GM15510 (cell line): ENCODE results near the gene CAPN15.

Experiments
- POLR2A ChIP-seq: IDR thresholded peaks from 3 replicates; pipeline ENCODE4 v1.6.1; 2011; ENCODE audit warnings: borderline replicate concordance; ENCODE audit not compliant: insufficient read length; ENCODE audit errors: extremely low read depth

Gene CAPN15

DNA sequence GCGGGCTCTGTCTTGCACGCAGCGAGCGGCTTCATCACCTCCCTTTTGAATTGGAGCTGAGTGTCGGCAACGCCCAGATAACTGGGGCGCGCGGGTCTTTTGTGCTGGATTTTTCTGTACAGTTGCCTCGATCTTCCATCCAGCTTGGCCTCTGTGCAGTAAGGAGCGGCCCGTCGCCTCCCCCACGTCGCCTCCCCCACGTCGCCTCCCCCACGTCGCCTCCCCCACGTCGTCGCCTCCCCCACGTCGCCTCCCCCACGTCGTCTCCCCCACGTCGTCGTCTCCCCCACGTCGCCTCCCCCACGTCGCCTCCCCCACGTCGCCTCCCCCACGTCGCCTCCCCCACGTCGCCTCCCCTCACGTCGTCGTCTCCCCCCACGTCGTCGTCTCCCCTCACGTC, 17.0 kb downstream of the CAPN15 start:
- no peak for TF ChIP-seq POLR2A

GRCh38 chr16:546909-547770, 19.6 kb downstream of the CAPN15 start:
- no peak for TF ChIP-seq POLR2A

GRCh38 chr16:548586-548985, 21.1 kb downstream of the CAPN15 start:
- TF ChIP-seq POLR2A = no peak

DNA sequence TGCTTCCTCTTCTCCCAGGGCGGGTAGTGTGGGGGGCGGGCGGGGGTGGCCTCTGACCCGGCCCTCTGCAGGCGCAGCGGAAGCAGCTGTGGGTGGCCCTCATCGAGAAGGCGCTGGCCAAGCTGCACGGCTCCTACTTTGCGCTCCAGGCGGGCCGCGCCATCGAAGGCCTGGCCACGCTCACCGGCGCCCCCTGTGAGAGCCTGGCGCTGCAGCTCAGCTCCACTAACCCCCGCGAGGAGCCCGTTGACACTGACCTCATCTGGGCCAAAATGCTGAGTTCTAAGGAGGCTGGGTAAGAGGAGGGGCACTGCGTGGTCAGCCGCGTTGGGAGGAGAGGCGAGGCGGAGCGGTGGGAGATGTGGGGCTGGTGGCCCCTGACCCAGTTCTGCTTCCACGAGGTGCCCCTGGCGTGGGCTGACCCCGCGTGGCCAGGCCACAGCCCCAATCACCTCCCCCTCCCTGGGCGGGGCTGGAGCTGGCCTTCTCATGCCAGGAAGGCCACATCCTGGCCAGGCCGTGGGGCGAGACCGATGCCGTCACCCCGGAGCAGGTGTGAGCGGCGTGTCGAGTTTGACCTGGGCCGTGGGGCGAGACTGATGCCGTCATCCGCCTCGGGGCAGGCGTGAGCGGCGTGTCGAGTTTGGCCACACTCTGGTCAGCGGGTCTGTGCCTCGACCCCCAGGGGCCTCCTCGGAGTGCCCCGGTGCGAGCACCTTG, 22.2 kb downstream of the CAPN15 start:
- no peak for TF ChIP-seq POLR2A

- TF ChIP-seq POLR2A = no peak
Observed at GRCh38 chr16:551210-551609, 23.7 kb downstream of the CAPN15 start.

DNA sequence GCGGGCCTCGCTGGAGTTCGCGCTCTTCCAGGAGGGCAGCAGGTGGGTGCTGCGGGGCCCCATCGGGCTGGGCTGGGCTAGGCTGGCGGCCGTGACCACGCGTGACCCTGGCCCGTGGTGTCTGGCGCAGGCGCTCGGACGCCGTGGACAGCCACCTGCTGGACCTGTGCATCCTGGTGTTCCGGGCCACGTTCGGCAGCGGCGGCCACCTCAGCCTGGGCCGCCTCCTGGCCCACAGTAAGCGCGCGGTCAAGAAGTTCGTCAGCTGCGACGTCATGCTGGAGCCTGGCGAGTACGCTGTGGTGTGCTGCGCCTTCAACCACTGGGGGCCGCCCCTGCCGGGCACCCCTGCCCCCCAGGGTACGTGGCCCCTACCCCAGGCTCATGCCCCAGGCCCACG, 24.7 kb downstream of the CAPN15 start:
- no peak for TF ChIP-seq POLR2A

- no peak for TF ChIP-seq POLR2A
Observed at GRCh38 chr16:553601-554296, 26.2 kb downstream of the CAPN15 start.

- no peak for TF ChIP-seq POLR2A
Observed at GRCh38 chr16:554297-554621, 26.7 kb downstream of the CAPN15 start.

DNA sequence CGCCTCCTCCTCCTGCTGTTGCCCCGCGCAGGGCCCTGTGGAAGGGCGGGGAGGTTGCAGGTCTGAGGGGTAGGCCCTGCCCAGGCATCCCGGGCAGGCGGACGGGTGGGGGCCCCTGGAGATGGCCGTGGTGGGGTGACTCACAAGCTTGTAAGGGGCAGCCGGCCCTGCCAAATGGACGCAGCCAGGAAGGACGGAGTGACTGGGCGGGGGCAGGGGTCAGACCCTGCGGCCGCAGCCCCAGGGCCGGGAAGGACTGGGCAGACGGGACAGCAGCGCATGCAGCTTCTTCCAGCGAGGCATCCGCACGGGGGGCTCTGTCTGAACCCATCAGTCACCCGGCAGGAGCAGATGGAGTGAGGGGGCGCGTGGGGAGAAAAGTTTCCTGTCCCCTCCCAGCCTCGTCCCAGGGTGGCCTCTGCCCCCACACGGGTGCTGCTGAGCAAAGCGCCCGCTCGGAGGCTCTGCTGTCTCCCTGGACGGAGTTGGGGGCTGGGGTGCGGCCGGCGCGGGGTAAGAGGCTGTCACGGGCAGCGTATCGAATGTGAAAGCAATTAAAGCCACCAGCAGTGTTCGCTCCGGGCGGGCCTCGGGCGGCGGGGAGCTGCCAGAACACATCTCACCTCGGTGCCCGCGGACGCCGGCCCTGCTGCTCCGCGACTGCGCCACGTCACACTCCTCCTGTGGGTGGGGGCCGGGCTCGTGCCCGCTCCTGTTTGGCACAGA, 27.3 kb downstream of the CAPN15 start:
- no peak for TF ChIP-seq POLR2A

DNA sequence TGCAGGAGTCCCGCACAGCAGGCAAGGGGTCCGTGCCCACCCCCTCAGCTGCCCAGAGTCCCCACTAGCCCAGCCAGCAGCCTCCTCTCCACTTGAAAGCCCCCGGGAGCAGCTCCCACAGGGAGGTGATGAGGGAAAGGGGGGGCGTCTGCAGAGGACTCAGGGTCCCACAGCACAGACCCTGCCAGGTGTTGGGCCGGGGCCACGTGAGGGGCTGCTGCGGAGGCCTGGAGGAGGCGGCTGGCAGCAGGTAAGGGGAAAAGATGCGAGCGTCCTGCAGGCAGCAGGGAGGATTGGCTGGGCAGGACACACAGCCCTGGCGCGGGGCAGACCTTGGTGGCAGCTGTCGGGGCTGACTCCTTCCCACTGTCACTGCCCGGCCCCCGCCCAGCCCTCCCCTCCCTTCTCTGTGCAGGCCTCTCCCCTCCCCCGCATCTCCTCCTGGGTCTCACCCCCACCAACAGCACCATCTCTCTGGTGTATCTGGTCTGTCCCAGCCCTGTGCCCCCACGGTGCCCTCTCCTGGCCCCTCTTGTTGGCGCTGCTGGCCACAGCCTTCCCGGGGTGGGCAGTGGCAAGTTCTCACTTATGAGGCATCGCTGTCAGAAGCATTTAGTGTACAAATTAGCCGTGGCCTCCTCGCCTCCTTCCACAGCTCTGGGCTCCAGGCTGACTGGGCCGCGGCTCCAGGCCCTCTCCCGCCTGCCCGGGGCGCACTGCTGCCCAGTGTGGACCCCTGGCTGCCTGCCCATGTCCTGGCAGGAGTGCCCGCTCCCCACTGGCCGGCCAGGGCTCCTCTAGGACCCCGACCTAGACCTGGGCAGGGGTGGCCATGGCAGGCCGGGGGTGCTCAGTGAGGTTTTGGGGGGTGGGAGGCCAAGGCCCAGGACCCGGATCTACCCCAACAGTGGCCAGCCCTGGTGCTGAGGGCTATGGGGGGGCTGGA, 28.3 kb downstream of the CAPN15 start:
- TF ChIP-seq POLR2A = no peak

- no peak for TF ChIP-seq POLR2A
Observed at GRCh38 chr16:556474-557173, 29.1 kb downstream of the CAPN15 start.

GRCh38 chr16:557463-558297, 30.2 kb downstream of the CAPN15 start:
- no peak for TF ChIP-seq POLR2A

DNA sequence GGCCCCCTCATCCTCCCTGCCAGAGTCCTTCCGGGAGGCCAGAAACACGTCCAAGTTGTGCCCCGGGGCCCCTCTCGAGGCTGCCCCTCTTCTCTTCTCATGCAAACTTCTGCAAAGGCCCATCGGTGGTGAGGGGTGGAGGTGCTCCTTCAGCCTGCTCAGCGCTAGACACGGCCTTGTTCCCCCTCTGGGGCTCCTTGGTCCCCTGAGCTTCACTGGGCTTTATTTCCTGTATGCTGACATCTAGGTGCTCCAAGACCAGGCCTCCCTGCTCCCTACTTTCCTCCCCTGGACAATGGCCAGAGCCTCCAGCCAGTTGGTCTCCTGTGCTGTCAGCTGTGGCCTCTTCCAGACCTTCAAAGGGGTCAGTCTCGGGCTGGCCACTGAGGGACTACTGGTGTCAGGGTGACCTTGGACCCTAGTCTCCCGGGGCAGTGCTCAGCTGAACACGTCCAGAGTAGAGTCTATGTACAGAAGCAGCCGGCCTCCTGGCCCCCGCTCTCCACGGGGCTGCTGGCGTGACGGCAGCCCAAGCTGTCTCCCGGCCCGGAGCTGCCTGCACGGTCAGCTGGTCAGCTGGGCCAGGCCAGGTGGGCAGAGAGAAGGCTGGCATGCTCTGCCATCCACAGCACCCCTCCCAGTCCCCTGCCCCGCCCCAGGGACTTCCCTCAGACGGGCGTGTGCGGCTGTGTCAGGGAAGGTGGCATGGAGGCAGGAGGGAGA, 30.9 kb downstream of the CAPN15 start:
- TF ChIP-seq POLR2A = no peak

GRCh38 chr16:559021-559380, 31.5 kb downstream of the CAPN15 start:
- no peak for TF ChIP-seq POLR2A
